Panc1 (cell line): ENCODE results near the gene NECAB2.

ENCODE experiments used
- POLR2AphosphoS5 ChIP-seq: IDR thresholded peaks from 2 replicates; pipeline ENCODE4 v1.6.1; 2012; ENCODE audit warnings: mild to moderate bottlenecking, low read depth, low read length, moderate library complexity
- REST ChIP-seq, 2 experiments: IDR thresholded peaks; 2 replicates each; pipeline ENCODE4 v1.6.1; 2011 to 2012; ENCODE audit warnings: low read depth in 2 of 2, control low read depth in 1 of 2, low read length in 1 of 2, mild to moderate bottlenecking in 1 of 2, moderate library complexity in 1 of 2; ENCODE audit not compliant: insufficient read depth in 1 of 2
- SIN3A ChIP-seq: IDR thresholded peaks from 2 replicates; pipeline ENCODE4 v1.6.1; 2012; ENCODE audit warnings: low read depth, mild to moderate bottlenecking, low read length, moderate library complexity, borderline replicate concordance; ENCODE audit not compliant: insufficient read depth
- TCF7L2 ChIP-seq: IDR thresholded peaks from 2 replicates; pipeline ENCODE4 v1.6.1; 2011; ENCODE audit warnings: mild to moderate bottlenecking, low read depth, low read length, inconsistent platforms
- TF ChIP-seq, protein P1 (sequence below): fragments of 450-650 bp; IDR thresholded peaks from 2 replicates; pipeline ENCODE4 v1.5.1; 2017; ENCODE audit warnings: mild to moderate bottlenecking

DNA sequence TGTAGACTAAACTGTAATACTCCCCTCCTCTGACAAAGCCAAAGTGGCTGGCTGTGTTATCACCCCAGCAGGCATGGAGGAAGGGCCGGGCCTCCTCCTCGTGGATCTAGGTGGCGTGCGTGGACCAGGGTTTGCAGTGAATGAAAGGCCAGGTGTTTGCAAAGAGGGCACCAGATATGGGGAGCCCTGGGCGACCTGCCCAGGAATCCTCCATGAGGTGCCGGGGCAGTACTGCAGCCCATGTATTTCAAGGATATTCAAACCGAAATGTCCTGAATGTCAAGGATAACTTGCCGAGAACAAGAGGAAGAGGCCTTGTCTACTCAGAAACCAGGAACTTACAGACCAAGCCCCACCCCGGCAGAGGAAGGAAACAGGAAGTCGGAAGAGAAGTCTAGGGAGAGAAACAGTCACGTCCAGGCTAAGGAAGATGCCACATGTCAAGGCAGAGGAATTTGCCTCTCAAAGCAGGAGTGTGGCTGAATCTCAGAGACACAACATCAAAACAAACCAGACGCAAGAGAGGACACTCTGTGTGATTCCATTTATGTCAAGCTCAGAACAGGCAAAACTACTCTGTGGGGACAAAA is 28.7 kb upstream of the NECAB2 start:
- TF ChIP-seq, protein P1, sequence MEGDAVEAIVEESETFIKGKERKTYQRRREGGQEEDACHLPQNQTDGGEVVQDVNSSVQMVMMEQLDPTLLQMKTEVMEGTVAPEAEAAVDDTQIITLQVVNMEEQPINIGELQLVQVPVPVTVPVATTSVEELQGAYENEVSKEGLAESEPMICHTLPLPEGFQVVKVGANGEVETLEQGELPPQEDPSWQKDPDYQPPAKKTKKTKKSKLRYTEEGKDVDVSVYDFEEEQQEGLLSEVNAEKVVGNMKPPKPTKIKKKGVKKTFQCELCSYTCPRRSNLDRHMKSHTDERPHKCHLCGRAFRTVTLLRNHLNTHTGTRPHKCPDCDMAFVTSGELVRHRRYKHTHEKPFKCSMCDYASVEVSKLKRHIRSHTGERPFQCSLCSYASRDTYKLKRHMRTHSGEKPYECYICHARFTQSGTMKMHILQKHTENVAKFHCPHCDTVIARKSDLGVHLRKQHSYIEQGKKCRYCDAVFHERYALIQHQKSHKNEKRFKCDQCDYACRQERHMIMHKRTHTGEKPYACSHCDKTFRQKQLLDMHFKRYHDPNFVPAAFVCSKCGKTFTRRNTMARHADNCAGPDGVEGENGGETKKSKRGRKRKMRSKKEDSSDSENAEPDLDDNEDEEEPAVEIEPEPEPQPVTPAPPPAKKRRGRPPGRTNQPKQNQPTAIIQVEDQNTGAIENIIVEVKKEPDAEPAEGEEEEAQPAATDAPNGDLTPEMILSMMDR = no peak
- no peak for TF ChIP-seq POLR2AphosphoS5
- no peak for TF ChIP-seq SIN3A
- no peak for TF ChIP-seq REST (IDR thresholded peaks at IDR 0.05; ENCODE audit: insufficient read depth in 1 of 2, low read depth in 2 of 2, low read length in 1 of 2)
- TF ChIP-seq TCF7L2 = no peak
